Gastrocnemius medialis (tissue), 4 donors: Measurements from ENCODE around the gene PCYOX1L. TPM values are rescaled to one million over a fixed set of nuclear protein-coding genes. Genes with fewer than 3 reads are reported as not detected.

Experiments used
- ATAC-seq, 2 donors: fragments of 150-250 bp; one replicate each; pipeline ENCODE4 v1.9.1; 2016
- DNase-seq, 2 donors: peaks; one replicate each; pipeline ENCODE4 v3.0.0-alpha.2; 2019
- H3K27ac ChIP-seq, 4 donors: fragments of 200-600 bp; sonication (generic); 1 replicate in 1 of 4; 2 replicates in 3 of 4; pipeline ENCODE4 v1.5.1; 2016 to 2018; ENCODE audit warnings: mild to moderate bottlenecking in 2 of 4, moderate library complexity in 1 of 4
- H3K27me3 ChIP-seq, 3 donors: fragments of 200-600 bp; sonication (generic) in 2 of 3; 1 replicate in 1 of 3; 2 replicates in 2 of 3; pipeline versions ENCODE4 v1.5.1 to v1.6.0; 2016 to 2019; ENCODE audit warnings: mild to moderate bottlenecking in 1 of 3, moderate library complexity in 1 of 3
- H3K36me3 ChIP-seq, 2 donors: fragments of 200-600 bp; sonication (generic) in 1 of 2; one replicate each; pipeline ENCODE4 v1.5.1; 2017 to 2018
- H3K4me1 ChIP-seq, 2 donors: fragments of 200-600 bp; sonication (generic) in 1 of 2; one replicate each; pipeline ENCODE4 v1.5.1; 2016 to 2017; ENCODE audit warnings: mild to moderate bottlenecking in 2 of 2
- H3K4me3 ChIP-seq, 4 donors: fragments of 200-600 bp; sonication (generic) in 3 of 4; 1 replicate in 1 of 4; 2 replicates in 3 of 4; pipeline ENCODE4 v1.5.1; 2016 to 2019; ENCODE audit warnings: mild to moderate bottlenecking in 2 of 4
- H3K9me3 ChIP-seq, 3 donors: fragments of 200-600 bp; sonication (generic) in 2 of 3; 1 replicate in 1 of 3; 2 replicates in 2 of 3; pipeline ENCODE4 v1.5.1; 2016 to 2019
- POLR2A ChIP-seq, 2 donors: fragments of 450-650 bp; IDR thresholded peaks; one replicate each; pipeline ENCODE4 v1.6.1; 2017; ENCODE audit warnings: antibody characterized with exemption in 2 of 2, mild to moderate bottlenecking in 2 of 2, moderate library complexity in 2 of 2
- in situ Hi-C, 4 donors: fragments of 200-750 bp; cut with MboI; loops; one replicate each; pipeline versions ENCODE4 v1.15.0 to v1.8.0; 2017; ENCODE audit warnings: low sequenced_read_pairs in 4 of 4
- intact Hi-C: fragments of 100-400 bp; cut with DNase I; formaldehyde crosslinking; loops from one replicate; pipeline ENCODE4 v1.15.1; 2023; ENCODE audit warnings: low total_unique reads
- total RNA-seq, 4 donors: library from RNA; depleted of rRNA; stranded (reverse); fragments of >200 nt; gene quantifications; one replicate each; pipeline versions ENCODE4 v1.1.0 to v1.2.3, GENCODE V29; 2016
- TF ChIP-seq, protein P1 (sequence below), 5 experiments: fragments of 450-650 bp in 3 of 5; fragments of 200-600 bp in 2 of 5; sonication (generic) in 2 of 5; IDR thresholded peaks in 4 of 5; conservative IDR thresholded peaks in 1 of 5; 1 replicate in 4 of 5; 2 replicates in 1 of 5; pipeline ENCODE4 v1.5.1; 2016 to 2019; ENCODE audit warnings: antibody characterized with exemption in 5 of 5, mild to moderate bottlenecking in 3 of 5, moderate library complexity in 3 of 5

The PCYOX1L gene
- total RNA-seq, 4 donors from 2014 or later: 0.29 to 1.5 (median 1.2) TPM

DNA sequence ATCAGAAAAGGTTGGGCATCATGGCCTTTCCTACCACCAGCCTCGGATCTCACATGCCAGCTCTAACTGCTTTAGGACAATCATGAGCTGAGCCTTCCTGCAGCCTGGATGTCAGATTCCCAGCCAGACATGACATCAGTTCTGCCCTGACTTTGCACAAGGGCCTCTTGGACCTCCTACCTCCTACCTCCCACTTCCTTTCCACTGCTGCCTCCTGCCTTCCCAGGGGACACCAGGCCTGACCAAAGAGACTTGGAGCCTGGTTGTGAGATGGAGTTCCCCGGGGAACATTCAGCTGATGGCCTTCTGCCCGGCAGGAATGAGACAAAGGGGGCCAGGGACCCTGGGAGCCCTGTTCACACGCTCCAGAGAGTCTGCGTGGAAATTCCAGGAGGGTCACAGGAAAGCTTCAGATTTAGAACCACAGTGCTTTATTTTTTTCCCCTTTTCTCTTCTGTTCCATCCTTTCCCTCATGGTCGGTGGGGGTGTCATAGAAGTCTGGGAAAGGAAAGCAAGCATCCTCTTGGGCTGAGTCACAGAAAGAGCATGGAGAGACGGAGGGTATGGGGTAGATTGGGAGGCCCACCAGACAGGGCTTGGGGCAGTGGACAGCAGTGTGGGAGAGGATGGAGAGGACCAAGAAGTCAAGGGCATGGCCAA is 56.7 kb downstream of the PCYOX1L start:
- ATAC-seq: peak; percentile 35 to 38
- in situ Hi-C loops (no loop called here), intact Hi-C loops (no loop called here)
- TF ChIP-seq, protein P1, sequence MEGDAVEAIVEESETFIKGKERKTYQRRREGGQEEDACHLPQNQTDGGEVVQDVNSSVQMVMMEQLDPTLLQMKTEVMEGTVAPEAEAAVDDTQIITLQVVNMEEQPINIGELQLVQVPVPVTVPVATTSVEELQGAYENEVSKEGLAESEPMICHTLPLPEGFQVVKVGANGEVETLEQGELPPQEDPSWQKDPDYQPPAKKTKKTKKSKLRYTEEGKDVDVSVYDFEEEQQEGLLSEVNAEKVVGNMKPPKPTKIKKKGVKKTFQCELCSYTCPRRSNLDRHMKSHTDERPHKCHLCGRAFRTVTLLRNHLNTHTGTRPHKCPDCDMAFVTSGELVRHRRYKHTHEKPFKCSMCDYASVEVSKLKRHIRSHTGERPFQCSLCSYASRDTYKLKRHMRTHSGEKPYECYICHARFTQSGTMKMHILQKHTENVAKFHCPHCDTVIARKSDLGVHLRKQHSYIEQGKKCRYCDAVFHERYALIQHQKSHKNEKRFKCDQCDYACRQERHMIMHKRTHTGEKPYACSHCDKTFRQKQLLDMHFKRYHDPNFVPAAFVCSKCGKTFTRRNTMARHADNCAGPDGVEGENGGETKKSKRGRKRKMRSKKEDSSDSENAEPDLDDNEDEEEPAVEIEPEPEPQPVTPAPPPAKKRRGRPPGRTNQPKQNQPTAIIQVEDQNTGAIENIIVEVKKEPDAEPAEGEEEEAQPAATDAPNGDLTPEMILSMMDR (IDR thresholded peaks at IDR 0.05 in 4 of 5, conservative IDR thresholded peaks at IDR 0.05 in 1 of 5): no peak
- no peak for TF ChIP-seq POLR2A (IDR thresholded peaks at IDR 0.05)
- Histone ChIP-seq H3K27me3 (no peaks in the 10 kb centered on the region), H3K4me3 (peak overlapping the region in 1 of 4 donors; percentile 9), H3K4me1 (peaks cover 0 to 2% of the 10 kb centered on the region in 2 donors), H3K36me3 (no peaks in the 10 kb centered on the region), H3K9me3 (no peaks in the 10 kb centered on the region), H3K27ac (peak overlapping the region; percentile 29 to 60 (median 49))
- DNase-seq: no peak

DNA sequence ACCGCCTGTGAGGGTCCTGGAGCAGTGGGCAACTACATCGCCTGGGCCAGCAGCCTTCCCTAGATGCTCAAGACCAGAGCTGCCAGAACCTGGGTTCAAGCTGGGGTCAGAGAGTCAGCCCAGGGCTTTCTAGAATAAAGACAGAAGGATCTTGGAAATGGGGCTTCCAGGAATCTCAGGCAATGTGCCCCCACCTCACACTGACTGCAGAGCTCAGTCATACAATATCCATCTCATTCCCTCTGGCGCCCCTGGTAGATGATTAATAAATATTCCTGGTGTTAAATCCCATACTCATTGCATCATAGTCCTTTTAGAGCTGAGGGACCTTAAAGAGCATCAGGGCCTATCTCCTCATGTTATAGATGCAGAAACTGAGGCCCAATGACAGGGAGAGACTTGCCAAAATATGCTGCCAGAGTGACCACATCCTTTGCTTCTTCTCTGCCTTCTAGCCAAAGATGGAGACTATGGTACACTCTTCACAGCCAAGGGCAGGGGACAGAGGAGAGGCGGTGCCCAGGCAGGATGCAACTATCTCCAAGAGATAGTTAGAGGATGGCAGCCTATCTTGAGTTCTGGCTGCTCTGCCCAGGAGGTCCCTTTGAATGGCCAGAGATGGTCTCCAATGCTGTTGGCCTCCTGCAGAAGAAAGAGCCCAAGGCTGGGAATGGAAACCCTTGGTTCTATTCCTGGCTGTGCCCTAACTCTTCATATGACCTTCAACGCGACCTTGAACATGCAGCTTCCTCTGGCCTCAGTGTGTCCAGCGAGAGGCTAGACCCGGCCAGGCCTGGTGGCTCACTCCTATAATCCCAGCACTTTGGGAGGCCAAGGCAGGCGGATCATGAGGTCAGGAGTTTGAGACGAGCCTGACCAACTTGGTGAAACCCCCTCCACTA is 57.5 kb downstream of the PCYOX1L start:
- DNase-seq (no peak), ATAC-seq (no peak)
- Histone ChIP-seq H3K36me3 (no peaks in the 10 kb centered on the region), H3K27me3 (no peaks in the 10 kb centered on the region), H3K4me1 (peaks cover 7 to 8% of the 10 kb centered on the region in 2 donors), H3K4me3 (no peak overlapping the region), H3K27ac (peak overlapping the region; percentile 29 to 60 (median 48)), H3K9me3 (no peaks in the 10 kb centered on the region)
- in situ Hi-C loops (no loop called here), intact Hi-C loops (no loop called here)
- no peak for TF ChIP-seq POLR2A (IDR thresholded peaks at IDR 0.05)
- TF ChIP-seq, protein P1 (IDR thresholded peaks at IDR 0.05 in 4 of 5, conservative IDR thresholded peaks at IDR 0.05 in 1 of 5): no peak

DNA sequence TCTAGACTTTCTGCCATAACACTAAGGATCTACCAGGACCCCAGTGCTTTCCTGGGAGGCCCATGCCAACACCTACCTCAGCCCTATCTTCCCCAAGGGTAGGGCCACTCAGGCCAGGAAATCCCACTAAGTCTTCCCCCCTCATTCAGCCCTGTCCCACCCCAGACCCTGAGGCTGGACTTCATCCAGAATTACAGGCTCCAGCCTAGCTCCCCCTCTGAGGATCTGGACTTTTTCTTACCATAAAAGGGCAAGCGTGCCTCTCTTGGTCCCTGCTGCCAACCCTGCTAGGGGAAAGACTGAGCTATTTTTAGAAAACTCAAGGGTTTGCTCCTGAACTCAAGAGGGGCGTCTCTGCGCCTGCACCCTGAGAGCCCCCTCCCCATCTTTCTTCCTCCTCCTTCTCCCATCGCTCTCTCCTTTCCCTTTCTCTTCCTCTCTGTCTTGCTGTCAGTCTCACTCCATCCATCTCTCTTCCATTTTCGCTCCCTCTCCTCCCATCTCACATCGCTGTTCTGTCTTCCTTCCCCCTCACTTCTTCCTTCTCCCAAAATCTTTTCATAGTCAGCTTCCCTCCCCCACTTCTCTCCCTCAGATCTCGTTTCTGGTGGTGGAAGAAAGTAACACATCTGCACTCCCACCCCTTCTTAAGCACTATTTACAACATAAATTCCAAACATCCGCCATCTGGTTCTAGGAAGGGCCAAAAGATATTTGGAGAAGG is 59.3 kb downstream of the PCYOX1L start:
- Histone ChIP-seq H3K36me3 (no peaks in the 10 kb centered on the region), H3K9me3 (no peaks in the 10 kb centered on the region), H3K27ac (peak overlapping the region; percentile 33 to 60 (median 48)), H3K4me3 (no peak overlapping the region), H3K27me3 (no peaks in the 10 kb centered on the region), H3K4me1 (peaks cover 9 to 17% of the 10 kb centered on the region in 2 donors)
- in situ Hi-C loops (no loop called here), intact Hi-C loops (no loop called here)
- DNase-seq (no peak), ATAC-seq (no peak)
- no peak for TF ChIP-seq POLR2A (IDR thresholded peaks at IDR 0.05)
- TF ChIP-seq, protein P1 (IDR thresholded peaks at IDR 0.05 in 4 of 5, conservative IDR thresholded peaks at IDR 0.05 in 1 of 5): no peak

DNA sequence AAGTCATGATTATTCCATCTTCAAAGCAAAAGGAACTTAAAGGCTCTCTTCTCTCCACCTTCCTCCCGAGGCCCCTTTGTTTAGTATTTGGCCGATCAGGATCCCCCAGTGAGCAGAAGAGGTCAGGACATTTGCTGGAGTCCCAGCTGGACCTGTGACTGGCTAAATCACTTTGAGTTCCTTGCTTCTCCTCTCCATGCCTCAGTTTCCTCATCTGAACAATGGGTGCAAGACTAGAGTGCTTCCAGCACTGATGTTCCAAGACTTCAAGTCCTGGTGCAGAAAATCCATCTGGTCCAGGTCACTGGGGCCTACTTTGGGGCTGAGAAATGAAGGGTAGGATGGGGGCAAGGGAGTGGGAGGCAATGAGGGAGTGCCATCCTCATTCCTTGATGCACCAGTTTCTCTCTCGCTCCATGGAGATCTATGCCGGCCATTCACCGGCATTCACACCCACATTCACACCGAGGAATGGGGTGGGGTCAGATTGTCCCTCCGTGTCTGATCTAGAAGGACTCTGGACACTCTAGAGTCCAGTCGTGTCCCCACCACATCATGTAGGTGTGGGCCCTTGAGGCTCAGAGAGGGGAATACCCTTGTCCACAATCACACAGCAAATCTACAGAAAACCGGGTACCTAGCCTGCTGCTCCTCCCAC is 60.0 kb downstream of the PCYOX1L start:
- no peak overlapping the region for H3K4me3 ChIP-seq

More for the DNA sequence above, 60.0 kb downstream of the PCYOX1L start:
- TF ChIP-seq, protein P1 (IDR thresholded peaks at IDR 0.05 in 4 of 5, conservative IDR thresholded peaks at IDR 0.05 in 1 of 5): no peak
- TF ChIP-seq POLR2A (IDR thresholded peaks at IDR 0.05): no peak
- Histone ChIP-seq H3K36me3 (no peaks in the 10 kb centered on the region), H3K9me3 (no peaks in the 10 kb centered on the region), H3K27ac (peak overlapping the region; percentile 33 to 60 (median 48)), H3K4me1 (peaks cover 9 to 22% of the 10 kb centered on the region in 2 donors), H3K27me3 (no peaks in the 10 kb centered on the region)
- ATAC-seq (no peak), DNase-seq (no peak)
- in situ Hi-C loops (no loop called here), intact Hi-C loops (no loop called here)
